H1 (cell line): ENCODE measurements around the gene LPO. TPM values are rescaled to one million over a fixed set of nuclear protein-coding genes. Genes with fewer than 3 reads are reported as not detected.

ENCODE experiments used
- CTCF ChIA-PET: fragments of 300-600 bp; sonication (Branson Sonifier 250); formaldehyde crosslinking; loops from one replicate; lab custom pipeline; 2021; ENCODE audit not compliant: partially characterized antibody; lab: Charles Lee
- POLR2A ChIA-PET: fragments of 300-600 bp; sonication (Branson Sonifier 250); formaldehyde crosslinking; loops from one replicate; lab custom pipeline; 2021; ENCODE audit warnings: inconsistent platforms; ENCODE audit not compliant: partially characterized antibody; lab: Charles Lee
- DNase-seq, 2 experiments: peaks; one replicate each; pipeline versions ENCODE4 v3.0.0 to v3.0.0-alpha.2; 2010 to 2022; ENCODE audit warnings: low spot score in 2 of 2, low read depth in 1 of 2, mixed read lengths in 1 of 2
- FAIRE-seq: peaks from 2 replicates; lab custom pipeline; 2011; peaks lifted over from hg19 to GRCh38; lab: Jason Lieb, UNC
- H2AFZ ChIP-seq: 2 replicates; pipeline ENCODE4 v1.8.1; 2012; ENCODE audit warnings: low read length, inconsistent platforms
- H2AK5ac ChIP-seq: 2 replicates; pipeline ENCODE4 v1.6.1; 2013; ENCODE audit warnings: low read depth, low read length
- H2BK120ac ChIP-seq: replicated peaks from 2 replicates; pipeline ENCODE3; 2013; ENCODE audit warnings: low read depth, low read length, inconsistent platforms
- H2BK12ac ChIP-seq: 2 replicates; pipeline ENCODE4 v1.6.1; 2013; ENCODE audit warnings: low read depth, low read length
- H2BK15ac ChIP-seq: 2 replicates; pipeline ENCODE4 v1.6.1; 2013; ENCODE audit warnings: low read length
- H2BK20ac ChIP-seq: 2 replicates; pipeline ENCODE4 v1.6.1; 2013; ENCODE audit warnings: low read length
- H2BK5ac ChIP-seq: 2 replicates; pipeline ENCODE4 v1.6.1; 2013; ENCODE audit warnings: low read depth, low read length
- H3K14ac ChIP-seq: 2 replicates; pipeline ENCODE4 v1.6.1; 2013; ENCODE audit warnings: inconsistent platforms; ENCODE audit not compliant: insufficient read length
- H3K18ac ChIP-seq: 2 replicates; pipeline ENCODE4 v1.6.1; 2013; ENCODE audit warnings: low read length; ENCODE audit errors: extremely low read depth
- H3K23ac ChIP-seq: 2 replicates; pipeline ENCODE4 v1.6.1; 2013; ENCODE audit warnings: inconsistent platforms; ENCODE audit not compliant: insufficient read length
- H3K23me2 ChIP-seq: 2 replicates; pipeline ENCODE4 v1.6.1; 2013; ENCODE audit warnings: low read depth, low read length
- H3K27ac ChIP-seq: 2 replicates; pipeline ENCODE4 v1.6.1; 2011; ENCODE audit warnings: low read depth, low read length, inconsistent platforms
- H3K27me3 ChIP-seq, 4 experiments: replicated peaks in 1 of 4; 1 replicate in 1 of 4; 2 replicates in 3 of 4; pipeline versions ENCODE4 v1.6.1 to v1.8.1; 2011 to 2013; ENCODE audit warnings: low read length in 3 of 4, mild to moderate bottlenecking in 3 of 4, inconsistent platforms in 2 of 4, mixed read lengths in 2 of 4, moderate library complexity in 1 of 4; ENCODE audit not compliant: control insufficient read depth in 3 of 4, insufficient read depth in 3 of 4; ENCODE audit errors: extremely low read depth in 1 of 4
- H3K36me3 ChIP-seq, 4 experiments: 2 replicates each; pipeline versions ENCODE4 v1.6.1 to v1.8.1; 2011 to 2013; ENCODE audit warnings: mild to moderate bottlenecking in 4 of 4, low read length in 3 of 4, moderate library complexity in 2 of 4, control low read depth in 1 of 4, inconsistent platforms in 1 of 4; ENCODE audit not compliant: insufficient read depth in 4 of 4, control insufficient read depth in 2 of 4
- H3K4ac ChIP-seq: replicated peaks from 2 replicates; pipeline ENCODE3; 2013; ENCODE audit warnings: low read length, low read depth, mixed read lengths, inconsistent platforms; ENCODE audit not compliant: insufficient read length
- H3K4me1 ChIP-seq, 4 experiments: replicated peaks in 1 of 4; 1 replicate in 1 of 4; 2 replicates in 3 of 4; pipeline versions ENCODE4 v1.6.1 to v1.8.1; 2011 to 2013; ENCODE audit warnings: low read length in 3 of 4, inconsistent platforms in 2 of 4, mixed read lengths in 1 of 4; ENCODE audit not compliant: insufficient read depth in 4 of 4, control insufficient read depth in 3 of 4
- H3K4me2 ChIP-seq, 2 experiments: 2 replicates each; pipeline versions ENCODE4 v1.6.1 to v1.8.1; 2011 to 2013; ENCODE audit warnings: low read depth in 2 of 2, low read length in 2 of 2, control low read depth in 1 of 2, inconsistent platforms in 1 of 2, mild to moderate bottlenecking in 1 of 2; ENCODE audit not compliant: insufficient read depth in 1 of 2
- H3K4me3 ChIP-seq, 4 experiments: fragments of 200-600, 300-600 bp in 1 of 4; sonication (generic), shearing (Covaris generic), sonication (Bioruptor Twin) in 1 of 4; 2 replicates each; pipeline versions ENCODE4 v1.5.1 to v1.8.1; 2011 to 2016; ENCODE audit warnings: low read length in 4 of 4, low read depth in 3 of 4, control low read depth in 2 of 4, inconsistent platforms in 2 of 4, mild to moderate bottlenecking in 2 of 4, mixed read lengths in 1 of 4, moderate library complexity in 1 of 4; ENCODE audit not compliant: insufficient read depth in 2 of 4; ENCODE audit errors: extremely low read depth in 1 of 4
- H3K56ac ChIP-seq: replicated peaks from 2 replicates; pipeline ENCODE3; 2013; ENCODE audit warnings: low read depth, mild to moderate bottlenecking, mixed read lengths, low read length, inconsistent platforms; ENCODE audit not compliant: insufficient read length
- H3K79me1 ChIP-seq: 2 replicates; pipeline ENCODE4 v1.6.1; 2013; ENCODE audit warnings: low read depth, low read length, control low read depth
- H3K79me2 ChIP-seq, 2 experiments: 2 replicates each; pipeline versions ENCODE4 v1.6.1 to v1.8.1; 2012 to 2013; ENCODE audit warnings: low read length in 2 of 2, mild to moderate bottlenecking in 2 of 2, inconsistent platforms in 1 of 2; ENCODE audit not compliant: insufficient read depth in 2 of 2, control insufficient read depth in 1 of 2
- H3K9ac ChIP-seq, 4 experiments: replicated peaks in 1 of 4; 1 replicate in 1 of 4; 2 replicates in 3 of 4; pipeline versions ENCODE4 v1.6.1 to v1.8.1; 2011 to 2013; ENCODE audit warnings: low read depth in 3 of 4, low read length in 3 of 4, control low read depth in 2 of 4, mild to moderate bottlenecking in 2 of 4, moderate library complexity in 2 of 4, inconsistent platforms in 1 of 4; ENCODE audit errors: extremely low read depth in 1 of 4
- H3K9me3 ChIP-seq, 2 experiments: 2 replicates each; pipeline versions ENCODE4 v1.6.1 to v1.8.1; 2012 to 2013; ENCODE audit warnings: mild to moderate bottlenecking in 2 of 2, moderate library complexity in 2 of 2, control low read depth in 1 of 2, inconsistent platforms in 1 of 2, low read depth in 1 of 2, low read length in 1 of 2, mixed read lengths in 1 of 2; ENCODE audit not compliant: insufficient read depth in 2 of 2
- H4K20me1 ChIP-seq, 2 experiments: replicated peaks in 1 of 2; 2 replicates each; pipeline versions ENCODE3 to v1.8.1; 2011 to 2013; ENCODE audit warnings: inconsistent platforms in 2 of 2, low read length in 2 of 2, mild to moderate bottlenecking in 1 of 2; ENCODE audit not compliant: insufficient read depth in 2 of 2, control insufficient read depth in 1 of 2
- H4K5ac ChIP-seq: 2 replicates; pipeline ENCODE4 v1.6.1; 2013; ENCODE audit warnings: low read length, low read depth, mixed read lengths, inconsistent platforms; ENCODE audit not compliant: insufficient read length
- H4K8ac ChIP-seq: 2 replicates; pipeline ENCODE4 v1.8.0; 2013; ENCODE audit warnings: mild to moderate bottlenecking, moderate library complexity, low read length, inconsistent platforms; ENCODE audit not compliant: insufficient read depth; ENCODE audit errors: extremely low read depth
- H4K91ac ChIP-seq: replicated peaks from 2 replicates; pipeline ENCODE3; 2013; ENCODE audit warnings: low read length, mixed read lengths, inconsistent platforms; ENCODE audit not compliant: insufficient read length
- SAP30 ChIP-seq: fragments of 300-600 bp; sonication (generic); IDR thresholded peaks from 2 replicates; pipeline ENCODE4 v1.7.1; 2012; ENCODE audit warnings: low read length, moderate library complexity, mild to moderate bottlenecking, inconsistent platforms; ENCODE audit not compliant: insufficient read depth, insufficient replicate concordance
- SIN3A ChIP-seq, 2 experiments: IDR thresholded peaks in 1 of 2; conservative IDR thresholded peaks in 1 of 2; 2 replicates each; pipeline ENCODE4 v1.6.1; 2011 to 2012; ENCODE audit warnings: low read length in 2 of 2, improper control_type of control experiment in 1 of 2, low read depth in 1 of 2, mild to moderate bottlenecking in 1 of 2
- WGBS, 2 experiments: shearing (Covaris generic) in 1 of 2; methylation state at CpG; one replicate each; pipeline versions ENCODE4 v1.1.6 to v1.1.7; 2013 to 2015; ENCODE audit warnings: low lambda C conversion rate in 2 of 2, mixed read lengths in 2 of 2, inconsistent platforms in 1 of 2, low coverage in 1 of 2, missing lambda C conversion rate in 1 of 2; ENCODE audit not compliant: insufficient replicate concordance in 2 of 2, insufficient coverage in 1 of 2, insufficient read length in 1 of 2; ENCODE audit errors: extremely low coverage in 1 of 2, missing lambda C conversion rate in 1 of 2; 5-methylcytosine and 5-hydroxymethylcytosine counted together
- polyA plus RNA-seq, 7 experiments: library from polyadenylated mRNA; depleted of rRNA in 3 of 7; stranded (reverse) in 5 of 7; unstranded in 2 of 7; fragments of >200 nt in 5 of 7; fragments of 200-250 nt in 2 of 7; gene quantifications; 1 replicate in 5 of 7; 2 replicates in 1 of 7; 4 replicates in 1 of 7; pipeline versions ENCODE4 v1.2.1 to v1.2.3, GENCODE V29; 2011 to 2013; ENCODE audit warnings: missing spikeins in 2 of 7, mixed read lengths in 2 of 7
- total RNA-seq: library from RNA; stranded (reverse); fragmentation: NEBNext Ultra II Directional; extraction: Animal tissue kit (Norgen Biotek cat#: 25700); gene quantifications from 2 replicates; pipeline ENCODE4 v1.2.1, GENCODE V29; 2021

Gene LPO
- total and polyA plus RNA-seq, 2 of the 8 experiments (the other 6 are each of a cell fraction or from before 2014, with no cell fraction given) = 0.38 to 0.52 TPM

- no peak overlapping the region for H4K5ac ChIP-seq
- no peak overlapping the region for H2BK120ac ChIP-seq
- no peak overlapping the region for H4K91ac ChIP-seq
- no peak overlapping the region for H3K23ac ChIP-seq
- peaks cover 0 to 4% (median 1%) of the 10 kb centered on the region in 4 experiments; a peak in 4 of 7 replicates for H3K4me1 ChIP-seq
- no peak overlapping the region for H3K18ac ChIP-seq
- H4K20me1 ChIP-seq = no peaks in the 10 kb centered on the region
- no peak overlapping the region for H2BK15ac ChIP-seq
- no peak overlapping the region for H3K27ac ChIP-seq
- no peak overlapping the region for H2BK20ac ChIP-seq
- ChIA-PET CTCF (interaction anchor here (0.6 to 5.4 kb wide), 35 partner anchors 8 to 1089 kb away, joined by 3 to 55 read pairs (median 3); partner anchors contain the start of genes LPO and MPO), POLR2A (interaction anchor here (1.3 kb wide), 2 partner anchors 13 to 49 kb away, joined by 3 to 6 read pairs; no protein-coding TSS in a partner anchor)
- no peaks in the 10 kb centered on the region for H3K79me2 ChIP-seq
- H2BK12ac ChIP-seq = no peak overlapping the region
- H3K4me2 ChIP-seq = no peak overlapping the region; a peak in 1 of 4 replicates
- no peaks in the 10 kb centered on the region for H3K79me1 ChIP-seq
- WGBS, 2 experiments = 88% methylated on average over 12 of the region's 12 CpGs; no CpG with 5 or more reads in 1 of the 2 experiments
- no peak overlapping the region for H2BK5ac ChIP-seq
- H3K27me3 ChIP-seq = peaks cover 36 to 67% (median 48%) of the 10 kb centered on the region in 4 experiments
- no peak overlapping the region for H4K8ac ChIP-seq
- no peak overlapping the region for H3K14ac ChIP-seq
- DNase-seq (peak in 1 of 2 experiments; percentile 37), FAIRE-seq (no peak)
- H3K4me3 ChIP-seq = no peak overlapping the region
- peaks cover 8% of the 10 kb centered on the region in 2 experiments; a peak in 3 of 4 replicates for H3K9me3 ChIP-seq
- peaks cover 5% of the 10 kb centered on the region; the same call in 1 of the 2 replicates for H3K23me2 ChIP-seq
- no peak overlapping the region for H3K56ac ChIP-seq
- no peaks in the 10 kb centered on the region for H3K36me3 ChIP-seq
- H2AFZ ChIP-seq = no peak overlapping the region
- H3K9ac ChIP-seq = no peak overlapping the region
- no peak overlapping the region for H3K4ac ChIP-seq
- no peak overlapping the region for H2AK5ac ChIP-seq
- TF ChIP-seq SIN3A (conservative IDR thresholded peaks at IDR 0.05 in 1 of 2, IDR thresholded peaks at IDR 0.05 in 1 of 2; ENCODE audit: low read depth in 1 of 2, low read length in 2 of 2) = no peak
- TF ChIP-seq SAP30 = no peak
Measured at GRCh38 chr17:58250344-58251011, 12.1 kb downstream of the LPO start.
